K562 (cell line): ENCODE results near the gene SLC2A10. TPM values are rescaled to one million over a fixed set of nuclear protein-coding genes. Genes with fewer than 3 reads are reported as not detected.

Source experiments
- CEBPG ChIP-seq, 3 experiments: fragments of 200-800 bp in 1 of 3; sonication (Bioruptor generic) in 1 of 3; sonication (generic) in 1 of 3; formaldehyde crosslinking in 1 of 3; IDR thresholded peaks in 2 of 3; conservative IDR thresholded peaks in 1 of 3; 2 replicates each; pipeline versions ENCODE4 v1.6.1 to v1.8.0; 2016 to 2022; ENCODE audit warnings: missing compliant biosample characterization in 2 of 3, missing genetic modification characterization in 2 of 3, mild to moderate bottlenecking in 1 of 3, missing genetic modification reagents in 1 of 3
- CHD2 ChIP-seq: IDR thresholded peaks from 2 replicates; pipeline ENCODE4 v1.6.1; 2011; ENCODE audit warnings: low read depth, low read length
- CREB3L1 ChIP-seq: fragments of 450-650 bp; IDR thresholded peaks from 2 replicates; pipeline ENCODE4 v1.6.1; 2014; ENCODE audit warnings: low read depth, mild to moderate bottlenecking, moderate library complexity, borderline replicate concordance
- E2F6 ChIP-seq, 2 experiments: IDR thresholded peaks; 2 replicates each; pipeline ENCODE4 v1.6.1; 2011; ENCODE audit warnings: borderline replicate concordance in 1 of 2, control low read depth in 1 of 2, low read depth in 1 of 2, low read length in 1 of 2, mild to moderate bottlenecking in 1 of 2, mixed read lengths in 1 of 2, moderate library complexity in 1 of 2; ENCODE audit not compliant: insufficient read depth in 1 of 2, insufficient read length in 1 of 2, poor library complexity in 1 of 2, severe bottlenecking in 1 of 2; ENCODE audit errors: extremely low read depth in 1 of 2
- GABPA ChIP-seq: fragments of 200-800 bp; sonication (Bioruptor generic); conservative IDR thresholded peaks from 2 replicates; pipeline ENCODE4 v1.6.1; 2016; ENCODE audit warnings: low read depth, missing genetic modification characterization, missing compliant biosample characterization
- HDGF ChIP-seq: fragments of 450-650 bp; IDR thresholded peaks from 2 replicates; pipeline ENCODE4 v1.6.1; 2016
- JUN ChIP-seq, 2 experiments: sonication (generic) in 1 of 2; formaldehyde crosslinking in 1 of 2; IDR thresholded peaks; 2 replicates each; pipeline versions ENCODE4 v1.6.1 to v1.8.0; 2012 to 2022; ENCODE audit warnings: borderline replicate concordance in 2 of 2, mild to moderate bottlenecking in 2 of 2, improper control_type of control experiment in 1 of 2, low read depth in 1 of 2, low read length in 1 of 2, missing genetic modification reagents in 1 of 2
- KAT8 ChIP-seq: fragments of 450-650 bp; IDR thresholded peaks from 2 replicates; pipeline ENCODE4 v1.6.1; 2016; ENCODE audit warnings: low read depth, mild to moderate bottlenecking
- RBM25 ChIP-seq: fragments of 200-400 bp; formaldehyde crosslinking; IDR thresholded peaks from 2 replicates; pipeline ENCODE4 v1.6.1; 2018; ENCODE audit warnings: low read length, low read depth, moderate library complexity; ENCODE audit not compliant: severe bottlenecking
- SIN3B ChIP-seq: fragments of 450-650 bp; IDR thresholded peaks from 2 replicates; pipeline ENCODE4 v1.6.1; 2017; ENCODE audit warnings: low read depth, mild to moderate bottlenecking, moderate library complexity
- ZBTB17 ChIP-seq: fragments of 450-650 bp; formaldehyde crosslinking; IDR thresholded peaks from 2 replicates; pipeline ENCODE4 v1.4.0; 2020; ENCODE audit warnings: mild to moderate bottlenecking
- ZNF212 ChIP-seq: fragments of 450-650 bp; formaldehyde crosslinking; IDR thresholded peaks from 2 replicates; pipeline ENCODE4 v1.4.0; 2020; ENCODE audit warnings: mild to moderate bottlenecking
- ZNF316 ChIP-seq: fragments of 450-650 bp; IDR thresholded peaks from 2 replicates; pipeline ENCODE4 v1.6.1; 2016
- ZNF436 ChIP-seq: fragments of 250-450, 450-650 bp; sonication (Bioruptor Pico); formaldehyde crosslinking; IDR thresholded peaks from 2 replicates; pipeline ENCODE4 v1.7.0; 2020; ENCODE audit warnings: mild to moderate bottlenecking
- ZSCAN29 ChIP-seq: fragments of 450-650 bp; IDR thresholded peaks from 2 replicates; pipeline ENCODE4 v1.6.1; 2017
- polyA plus RNA-seq, 8 experiments: library from polyadenylated mRNA; depleted of rRNA in 4 of 8; stranded (reverse) in 5 of 8; unstranded in 3 of 8; fragments of >200 nt; fragmentation: Nextera tagmentation in 2 of 8; fragmentation: Illumina TruSeq in 1 of 8; extraction: Ambion mirVana in 2 of 8; extraction: Trizol in 1 of 8; gene quantifications; 2 replicates each; pipeline versions ENCODE4 v1.2.1 to v1.2.3, GENCODE V29; 2011 to 2014; ENCODE audit warnings: inconsistent platforms in 1 of 8, missing spikeins in 1 of 8
- total RNA-seq, 7 experiments: library from RNA; depleted of rRNA in 6 of 7; stranded (reverse); fragments of >200 nt in 6 of 7; fragmentation: Illumina TruSeq in 2 of 7; extraction: Trizol in 2 of 7; gene quantifications; 2 replicates each; pipeline versions ENCODE4 v1.2.1 to v1.2.3, GENCODE V29; 2011 to 2021; ENCODE audit warnings: low replicate concordance in 1 of 7
- TF ChIP-seq, protein P1 (sequence below): fragments of 450-650 bp; IDR thresholded peaks from 2 replicates; pipeline ENCODE4 v1.6.1; 2018; ENCODE audit not compliant: partially characterized antibody
- TF ChIP-seq, protein P2 (sequence below): sonication (generic); formaldehyde crosslinking; IDR thresholded peaks from 2 replicates; pipeline ENCODE4 v1.8.1; 2022; ENCODE audit warnings: missing genetic modification reagents

SLC2A10 gene
- total and polyA plus RNA-seq, 9 of the 15 experiments (the other 6 are each of a cell fraction or from before 2014, with no cell fraction given) = 0.01 to 1.8 (median 0.10) TPM

- TF ChIP-seq RBM25 = no peak
- TF ChIP-seq, protein P1, sequence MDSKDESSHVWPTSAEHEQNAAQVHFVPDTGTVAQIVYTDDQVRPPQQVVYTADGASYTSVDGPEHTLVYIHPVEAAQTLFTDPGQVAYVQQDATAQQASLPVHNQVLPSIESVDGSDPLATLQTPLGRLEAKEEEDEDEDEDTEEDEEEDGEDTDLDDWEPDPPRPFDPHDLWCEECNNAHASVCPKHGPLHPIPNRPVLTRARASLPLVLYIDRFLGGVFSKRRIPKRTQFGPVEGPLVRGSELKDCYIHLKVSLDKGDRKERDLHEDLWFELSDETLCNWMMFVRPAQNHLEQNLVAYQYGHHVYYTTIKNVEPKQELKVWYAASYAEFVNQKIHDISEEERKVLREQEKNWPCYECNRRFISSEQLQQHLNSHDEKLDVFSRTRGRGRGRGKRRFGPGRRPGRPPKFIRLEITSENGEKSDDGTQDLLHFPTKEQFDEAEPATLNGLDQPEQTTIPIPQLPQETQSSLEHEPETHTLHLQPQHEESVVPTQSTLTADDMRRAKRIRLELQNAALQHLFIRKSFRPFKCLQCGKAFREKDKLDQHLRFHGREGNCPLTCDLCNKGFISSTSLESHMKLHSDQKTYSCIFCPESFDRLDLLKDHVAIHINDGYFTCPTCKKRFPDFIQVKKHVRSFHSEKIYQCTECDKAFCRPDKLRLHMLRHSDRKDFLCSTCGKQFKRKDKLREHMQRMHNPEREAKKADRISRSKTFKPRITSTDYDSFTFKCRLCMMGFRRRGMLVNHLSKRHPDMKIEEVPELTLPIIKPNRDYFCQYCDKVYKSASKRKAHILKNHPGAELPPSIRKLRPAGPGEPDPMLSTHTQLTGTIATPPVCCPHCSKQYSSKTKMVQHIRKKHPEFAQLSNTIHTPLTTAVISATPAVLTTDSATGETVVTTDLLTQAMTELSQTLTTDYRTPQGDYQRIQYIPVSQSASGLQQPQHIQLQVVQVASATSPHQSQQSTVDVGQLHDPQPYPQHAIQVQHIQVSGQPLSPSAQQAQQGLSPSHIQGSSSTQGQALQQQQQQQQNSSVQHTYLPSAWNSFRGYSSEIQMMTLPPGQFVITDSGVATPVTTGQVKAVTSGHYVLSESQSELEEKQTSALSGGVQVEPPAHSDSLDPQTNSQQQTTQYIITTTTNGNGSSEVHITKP = peak; percentile 82
- TF ChIP-seq E2F6 (IDR thresholded peaks at IDR 0.05; ENCODE audit: borderline replicate concordance in 1 of 2, extremely low read depth in 1 of 2, insufficient read depth in 1 of 2, insufficient read length in 1 of 2, low read depth in 1 of 2, low read length in 1 of 2, poor library complexity in 1 of 2, severe bottlenecking in 1 of 2) = no peak
- no peak for TF ChIP-seq ZNF212
- no peak for TF ChIP-seq CREB3L1
- no peak for TF ChIP-seq CEBPG (CRISPR knock-in tag; IDR thresholded peaks at IDR 0.05)
- no peak for TF ChIP-seq CEBPG (tag; conservative IDR thresholded peaks at IDR 0.05 in 1 of 2, IDR thresholded peaks at IDR 0.05 in 1 of 2)
- peak; percentile 47 for TF ChIP-seq ZNF316
- no peak for TF ChIP-seq GABPA
- no peak for TF ChIP-seq HDGF
- no peak for TF ChIP-seq ZSCAN29
- TF ChIP-seq JUN (IDR thresholded peaks at IDR 0.05; ENCODE audit: borderline replicate concordance, low read depth, low read length) = no peak
- TF ChIP-seq JUN (CRISPR knock-in tag; IDR thresholded peaks at IDR 0.05; ENCODE audit: borderline replicate concordance) = no peak
- TF ChIP-seq ZBTB17 (CRISPR knock-in tag) = no peak
- no peak for TF ChIP-seq ZNF436
- no peak for TF ChIP-seq SIN3B
- peak; percentile 50; the same call in 1 of the 2 replicates for TF ChIP-seq CHD2
- TF ChIP-seq, protein P2, sequence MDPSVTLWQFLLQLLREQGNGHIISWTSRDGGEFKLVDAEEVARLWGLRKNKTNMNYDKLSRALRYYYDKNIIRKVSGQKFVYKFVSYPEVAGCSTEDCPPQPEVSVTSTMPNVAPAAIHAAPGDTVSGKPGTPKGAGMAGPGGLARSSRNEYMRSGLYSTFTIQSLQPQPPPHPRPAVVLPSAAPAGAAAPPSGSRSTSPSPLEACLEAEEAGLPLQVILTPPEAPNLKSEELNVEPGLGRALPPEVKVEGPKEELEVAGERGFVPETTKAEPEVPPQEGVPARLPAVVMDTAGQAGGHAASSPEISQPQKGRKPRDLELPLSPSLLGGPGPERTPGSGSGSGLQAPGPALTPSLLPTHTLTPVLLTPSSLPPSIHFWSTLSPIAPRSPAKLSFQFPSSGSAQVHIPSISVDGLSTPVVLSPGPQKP = no peak
- no peak for TF ChIP-seq KAT8
Measured at GRCh38 chr20:46770330-46771194, 61.1 kb downstream of the SLC2A10 start (continued).
